ENCODE results near the gene RNF32. TPM values are rescaled to one million over a fixed set of nuclear protein-coding genes. Genes with fewer than 3 reads are reported as not detected.

RNF32 gene
- total and polyA plus RNA-seq, 4 experiments from 2014 or later, result 1.3 to 2.0 (median 1.7) TPM

DNA sequence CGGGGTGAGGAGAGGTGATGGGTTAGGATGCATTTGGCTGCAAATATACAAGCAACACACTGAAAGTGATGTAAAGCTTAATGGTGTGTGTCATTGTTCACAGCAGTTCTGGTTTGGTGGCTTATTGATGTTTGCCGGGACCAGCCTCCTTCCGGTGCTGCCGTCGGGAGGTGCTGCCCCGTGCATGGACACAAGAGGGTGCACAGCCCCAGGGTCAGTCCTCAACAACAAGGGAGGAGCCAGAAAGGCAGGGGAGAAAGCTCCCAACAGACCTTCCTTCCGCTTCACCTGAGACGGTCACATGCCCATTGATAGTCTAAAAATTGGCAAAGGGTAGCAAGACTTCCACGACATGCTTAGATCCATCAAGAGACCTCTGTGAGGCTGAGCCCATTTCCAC is 9.5 kb downstream of the RNF32 start:
- DNase-seq, result no peak
- intact Hi-C loops (cut with micrococcal nuclease), result no loop called here

DNA sequence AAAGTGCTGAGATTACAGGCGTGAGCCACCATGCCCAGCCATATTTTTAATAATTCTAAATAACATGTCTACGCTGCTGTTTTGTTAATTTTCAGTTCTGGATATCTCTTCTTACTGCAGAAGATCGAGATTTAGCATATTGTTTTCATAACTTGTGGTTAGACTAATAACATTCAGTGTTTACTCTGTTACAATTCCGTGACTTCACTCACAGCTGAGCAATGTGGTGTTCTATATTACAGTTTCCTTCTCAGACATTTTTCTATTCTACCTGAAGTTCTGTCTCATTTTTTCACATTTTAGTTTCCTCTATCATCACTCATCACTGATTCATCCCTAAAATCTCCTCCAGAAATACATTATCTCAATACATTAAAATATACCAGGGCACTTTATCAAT is 10.9 kb downstream of the RNF32 start:
- peaks cover 0 to 8% (median 6%) of the 10 kb centered on the region in 8 donors for H3K9me3 Mint-ChIP-seq
- POLR2A ChIA-PET (ENCODE audit: partially characterized antibody), result no interaction called here
- peaks cover 32 to 37% of the 10 kb centered on the region in 2 donors for H3K27me3 Mint-ChIP-seq
- H3K27ac ChIP-seq (ENCODE audit: low read depth, low read length), result no peak overlapping the region
- no peak overlapping the region for H3K4me3 Mint-ChIP-seq
- peak overlapping the region in 1 of 7 donors; percentile 3 for H3K27ac Mint-ChIP-seq
- H3K4me3 ChIP-seq (ENCODE audit: low read length in 2 of 2), result no peak overlapping the region
- H3K27me3 ChIP-seq (ENCODE audit: insufficient read depth, low read length), result no peaks in the 10 kb centered on the region
- H3K9me3 ChIP-seq (ENCODE audit: control insufficient read depth in 1 of 2, low read length in 2 of 2), result no peaks in the 10 kb centered on the region
- intact Hi-C loops (cut with micrococcal nuclease), result no loop called here
- DNase-seq, result no peak
- H3K36me3 Mint-ChIP-seq, result no peaks in the 10 kb centered on the region
- H3K4me1 Mint-ChIP-seq, result no peaks in the 10 kb centered on the region
- no peaks in the 10 kb centered on the region for H3K4me1 ChIP-seq (ENCODE audit: insufficient read depth, low read length)
- no peaks in the 10 kb centered on the region for H3K36me3 ChIP-seq (ENCODE audit: insufficient read depth, low read length)
- CTCF ChIA-PET (ENCODE audit: partially characterized antibody), result no interaction called here

More for the DNA sequence above, 9.5 kb downstream of the RNF32 start:
- Histone ChIP-seq H3K9me3 (ENCODE audit: control insufficient read depth in 1 of 2, low read length in 2 of 2) (no peaks in the 10 kb centered on the region), H3K27me3 (ENCODE audit: insufficient read depth, low read length) (no peaks in the 10 kb centered on the region), H3K36me3 (ENCODE audit: insufficient read depth, low read length) (no peaks in the 10 kb centered on the region), H3K27ac (ENCODE audit: low read depth, low read length) (no peak overlapping the region), H3K4me1 (ENCODE audit: insufficient read depth, low read length) (no peaks in the 10 kb centered on the region), H3K4me3 (ENCODE audit: low read length in 2 of 2) (no peak overlapping the region)
- ChIA-PET POLR2A (ENCODE audit: partially characterized antibody) (no interaction called here), CTCF (ENCODE audit: partially characterized antibody) (no interaction called here)
- Mint-ChIP-seq H3K4me3 (no peak overlapping the region), H3K4me1 (no peaks in the 10 kb centered on the region), H3K27ac (no peak overlapping the region), H3K36me3 (no peaks in the 10 kb centered on the region), H3K9me3 (peaks cover 0 to 8% (median 6%) of the 10 kb centered on the region in 8 donors), H3K27me3 (peaks cover 35% of the 10 kb centered on the region in 2 donors)

DNA sequence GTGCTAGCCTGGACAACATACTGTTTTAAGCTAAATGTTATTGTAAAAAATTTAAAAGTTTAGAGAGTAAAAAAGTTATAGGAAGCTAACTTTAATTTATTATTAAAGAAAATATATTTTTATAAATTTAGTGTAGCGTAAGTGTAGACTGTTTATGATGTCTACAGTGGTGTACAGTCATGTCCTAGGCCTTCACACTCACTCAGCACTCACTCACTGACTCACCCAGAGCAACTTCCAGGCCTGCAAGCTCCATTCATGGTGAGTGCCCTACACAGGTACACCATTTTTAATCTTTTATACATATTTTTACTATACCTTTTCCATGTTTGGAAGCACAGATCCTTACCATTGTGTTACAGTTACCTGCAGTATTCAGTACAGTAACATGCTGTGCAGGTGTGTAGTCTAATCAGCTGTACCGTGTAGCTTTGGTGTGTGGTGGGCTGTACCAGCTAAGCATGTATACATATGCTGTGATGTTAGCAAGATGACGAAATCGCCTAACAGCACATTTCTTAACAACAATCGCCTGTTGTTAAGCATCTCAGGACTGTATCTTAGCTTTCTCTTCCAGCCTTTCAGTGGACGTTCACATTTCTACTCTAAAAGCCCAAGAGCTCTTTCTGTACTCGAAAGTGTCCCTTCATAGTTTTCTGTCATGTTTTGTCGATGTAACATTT is 12.5 kb downstream of the RNF32 start:
- no peaks in the 10 kb centered on the region for H3K27me3 ChIP-seq (ENCODE audit: insufficient read depth, low read length)
- H3K9me3 ChIP-seq (ENCODE audit: control insufficient read depth in 1 of 2, low read length in 2 of 2), result no peaks in the 10 kb centered on the region
- Mint-ChIP-seq H3K4me3 (no peak overlapping the region), H3K9me3 (peaks cover 0 to 8% (median 3%) of the 10 kb centered on the region in 8 donors), H3K27ac (no peak overlapping the region), H3K36me3 (no peaks in the 10 kb centered on the region), H3K27me3 (peaks cover 25 to 37% of the 10 kb centered on the region in 2 donors), H3K4me1 (no peaks in the 10 kb centered on the region)
- H3K4me1 ChIP-seq (ENCODE audit: insufficient read depth, low read length), result no peaks in the 10 kb centered on the region
- no peaks in the 10 kb centered on the region for H3K36me3 ChIP-seq (ENCODE audit: insufficient read depth, low read length)
- ChIA-PET POLR2A (ENCODE audit: partially characterized antibody) (no interaction called here), CTCF (ENCODE audit: partially characterized antibody) (interaction anchor here (0.9 kb wide), 1 partner anchor 19 kb away, joined by 3 read pairs; no protein-coding TSS in a partner anchor)
- no peak overlapping the region for H3K27ac ChIP-seq (ENCODE audit: low read depth, low read length)
- DNase-seq, result no peak
- intact Hi-C loops (cut with micrococcal nuclease), result no loop called here
- H3K4me3 ChIP-seq (ENCODE audit: low read length in 2 of 2), result no peak overlapping the region

DNA sequence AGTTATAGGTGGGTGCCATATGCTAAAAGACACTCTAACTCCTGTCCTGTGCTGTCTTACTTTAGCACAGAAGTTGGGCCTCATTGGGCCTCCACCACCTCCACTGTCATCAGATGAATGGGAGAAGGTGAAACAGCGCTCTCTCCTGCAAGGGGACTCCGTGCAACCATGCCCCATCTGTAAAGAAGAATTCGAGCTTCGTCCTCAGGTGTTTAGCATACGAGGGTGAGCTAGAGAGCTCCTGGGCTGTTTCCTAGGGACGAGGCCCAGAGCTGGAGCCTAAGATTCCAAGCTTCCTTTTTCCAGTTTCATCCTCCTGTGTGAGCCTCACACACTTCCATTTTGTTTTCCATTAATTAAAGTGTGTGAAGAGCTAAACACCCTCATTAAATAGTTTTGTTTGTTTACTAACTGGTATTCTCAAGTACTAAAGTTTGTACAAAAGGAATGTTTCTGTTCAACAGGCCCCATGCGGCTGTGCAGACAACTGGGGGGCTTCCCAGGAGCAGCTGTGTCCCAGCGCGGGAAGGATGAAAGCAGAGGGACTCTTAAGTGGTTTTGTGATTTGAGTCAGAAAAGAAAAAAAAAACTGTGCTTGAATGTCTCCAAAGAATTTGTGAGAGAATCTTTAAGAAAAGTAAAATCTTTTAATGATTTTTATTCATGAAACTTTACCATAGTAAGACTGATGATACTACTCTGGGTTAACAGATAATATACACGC is 14.1 kb downstream of the RNF32 start:
- no peak overlapping the region for H3K27ac Mint-ChIP-seq
- CTCF ChIA-PET (ENCODE audit: partially characterized antibody), result no interaction called here

DNA sequence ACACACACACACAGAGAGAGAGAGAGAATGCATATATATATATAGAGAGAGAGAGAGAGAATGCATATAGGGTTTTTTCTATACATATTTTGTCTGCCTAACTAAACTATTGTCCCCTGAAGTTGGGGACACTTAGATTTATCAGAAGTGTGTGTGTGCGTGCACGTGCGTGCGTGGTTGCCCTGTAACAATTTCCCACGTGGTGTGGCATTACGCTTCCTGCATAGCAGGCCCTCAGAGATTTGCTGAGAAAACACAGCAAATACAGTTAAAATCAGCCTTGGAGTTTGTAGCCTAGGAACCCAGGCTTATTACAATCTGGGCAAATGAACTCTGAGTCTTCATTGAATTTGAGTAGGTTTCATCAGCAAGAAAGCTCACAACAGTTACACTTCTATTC is 14.7 kb downstream of the RNF32 start:
- Histone ChIP-seq H3K4me1 (ENCODE audit: insufficient read depth, low read length) (no peaks in the 10 kb centered on the region), H3K27me3 (ENCODE audit: insufficient read depth, low read length) (no peaks in the 10 kb centered on the region), H3K4me3 (ENCODE audit: low read length in 2 of 2) (no peak overlapping the region), H3K9me3 (ENCODE audit: control insufficient read depth in 1 of 2, low read length in 2 of 2) (no peaks in the 10 kb centered on the region), H3K27ac (ENCODE audit: low read depth, low read length) (no peak overlapping the region), H3K36me3 (ENCODE audit: insufficient read depth, low read length) (no peaks in the 10 kb centered on the region)
- Mint-ChIP-seq H3K27ac (no peak overlapping the region), H3K4me3 (no peak overlapping the region), H3K9me3 (peaks cover 0 to 4% (median 0%) of the 10 kb centered on the region in 8 donors), H3K36me3 (no peaks in the 10 kb centered on the region), H3K4me1 (peaks cover 0 to 3% (median 0%) of the 10 kb centered on the region in 4 donors), H3K27me3 (peaks cover 17 to 26% of the 10 kb centered on the region in 2 donors)
- POLR2A ChIA-PET (ENCODE audit: partially characterized antibody), result no interaction called here
- CTCF ChIA-PET (ENCODE audit: partially characterized antibody), result no interaction called here
- intact Hi-C loops (cut with micrococcal nuclease), result no loop called here
- no peak for DNase-seq

More for the DNA sequence above, 14.1 kb downstream of the RNF32 start:
- Histone ChIP-seq H3K27me3 (ENCODE audit: insufficient read depth, low read length) (no peaks in the 10 kb centered on the region), H3K4me3 (ENCODE audit: low read length in 2 of 2) (no peak overlapping the region), H3K36me3 (ENCODE audit: insufficient read depth, low read length) (no peaks in the 10 kb centered on the region), H3K4me1 (ENCODE audit: insufficient read depth, low read length) (no peaks in the 10 kb centered on the region), H3K27ac (ENCODE audit: low read depth, low read length) (no peak overlapping the region), H3K9me3 (ENCODE audit: control insufficient read depth in 1 of 2, low read length in 2 of 2) (no peaks in the 10 kb centered on the region)
- Mint-ChIP-seq H3K9me3 (peaks cover 0 to 4% (median 0%) of the 10 kb centered on the region in 8 donors), H3K27me3 (peaks cover 17 to 30% of the 10 kb centered on the region in 2 donors), H3K36me3 (no peaks in the 10 kb centered on the region), H3K4me1 (no peaks in the 10 kb centered on the region), H3K4me3 (no peak overlapping the region)
- POLR2A ChIA-PET (ENCODE audit: partially characterized antibody), result no interaction called here
- intact Hi-C loops (cut with micrococcal nuclease), result no loop called here
- DNase-seq, result no peak

DNA sequence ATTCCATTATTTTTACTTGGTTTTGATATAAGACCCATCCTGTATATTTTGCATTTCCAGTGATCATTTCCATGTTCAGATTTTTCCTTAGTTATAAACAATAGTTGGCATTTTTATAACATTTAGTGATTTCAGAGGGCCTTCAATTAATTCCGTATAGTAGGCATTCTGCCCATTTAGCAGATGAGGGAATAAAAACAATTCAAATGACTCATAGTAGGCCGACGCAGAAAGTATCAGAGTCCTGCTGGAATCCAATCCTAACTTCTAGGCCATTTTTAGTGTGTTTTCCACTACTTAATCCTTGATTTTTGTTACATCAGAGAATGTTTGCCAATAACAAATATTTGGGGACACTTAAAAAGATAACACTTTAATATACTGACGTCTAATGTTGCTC is 15.4 kb downstream of the RNF32 start:
- no peaks in the 10 kb centered on the region for H3K4me1 ChIP-seq (ENCODE audit: insufficient read depth, low read length)
- Mint-ChIP-seq H3K36me3 (no peaks in the 10 kb centered on the region), H3K27ac (no peak overlapping the region), H3K4me1 (peaks cover 0 to 3% (median 0%) of the 10 kb centered on the region in 4 donors), H3K27me3 (peaks cover 11 to 20% of the 10 kb centered on the region in 2 donors), H3K9me3 (peaks cover 0 to 4% (median 0%) of the 10 kb centered on the region in 8 donors), H3K4me3 (no peak overlapping the region)
- POLR2A ChIA-PET (ENCODE audit: partially characterized antibody), result no interaction called here
- no peak overlapping the region for H3K27ac ChIP-seq (ENCODE audit: low read depth, low read length)
- no peak overlapping the region for H3K4me3 ChIP-seq (ENCODE audit: low read length in 2 of 2)
- H3K9me3 ChIP-seq (ENCODE audit: control insufficient read depth in 1 of 2, low read length in 2 of 2), result no peaks in the 10 kb centered on the region
- H3K36me3 ChIP-seq (ENCODE audit: insufficient read depth, low read length), result no peaks in the 10 kb centered on the region
- intact Hi-C loops (cut with micrococcal nuclease), result no loop called here
- CTCF ChIA-PET (ENCODE audit: partially characterized antibody), result no interaction called here
- DNase-seq, result no peak
- no peaks in the 10 kb centered on the region for H3K27me3 ChIP-seq (ENCODE audit: insufficient read depth, low read length)

DNA sequence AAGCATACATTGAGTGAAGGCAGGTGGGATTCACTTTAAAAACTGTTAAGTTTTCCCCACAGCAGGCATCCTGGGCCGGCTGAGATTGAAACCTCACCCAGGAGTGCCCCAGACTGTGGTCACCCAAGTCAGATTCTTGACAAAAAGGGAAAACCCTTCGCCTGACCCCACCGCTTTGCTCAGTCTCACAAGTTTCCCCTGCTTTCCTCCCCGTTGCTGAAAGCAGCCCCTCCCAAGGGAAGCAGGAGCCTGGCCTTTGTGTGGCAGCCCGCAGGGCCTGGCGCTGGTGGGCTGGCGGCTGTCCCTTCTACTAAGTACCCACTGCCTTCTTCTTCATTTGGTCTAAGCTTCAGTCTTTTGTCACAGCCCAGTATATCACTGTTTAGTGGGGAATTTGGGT is 16.0 kb downstream of the RNF32 start:
- Mint-ChIP-seq H3K27ac (no peak overlapping the region), H3K4me1 (peaks cover 0 to 3% (median 0%) of the 10 kb centered on the region in 4 donors), H3K9me3 (peaks cover 0 to 2% (median 0%) of the 10 kb centered on the region in 8 donors), H3K27me3 (peaks cover 11 to 17% of the 10 kb centered on the region in 2 donors), H3K4me3 (no peak overlapping the region), H3K36me3 (no peaks in the 10 kb centered on the region)
- H3K4me3 ChIP-seq (ENCODE audit: low read length in 2 of 2), result no peak overlapping the region
- no peaks in the 10 kb centered on the region for H3K27me3 ChIP-seq (ENCODE audit: insufficient read depth, low read length)
- H3K27ac ChIP-seq (ENCODE audit: low read depth, low read length), result no peak overlapping the region
- ChIA-PET CTCF (ENCODE audit: partially characterized antibody) (no interaction called here), POLR2A (ENCODE audit: partially characterized antibody) (no interaction called here)
- intact Hi-C loops (cut with micrococcal nuclease), result no loop called here
- DNase-seq, result no peak
- H3K36me3 ChIP-seq (ENCODE audit: insufficient read depth, low read length), result no peaks in the 10 kb centered on the region
- H3K4me1 ChIP-seq (ENCODE audit: insufficient read depth, low read length), result no peaks in the 10 kb centered on the region
- H3K9me3 ChIP-seq (ENCODE audit: control insufficient read depth in 1 of 2, low read length in 2 of 2), result no peaks in the 10 kb centered on the region

Data from CD4-positive, alpha-beta memory T cell (primary cell).